Ectodermal cell (in vitro differentiated cells): ENCODE measurements around the gene TCERG1L.

ENCODE experiments used
- H3K27ac ChIP-seq: 2 replicates; pipeline ENCODE4 v1.7.0; 2013; ENCODE audit warnings: mild to moderate bottlenecking, low read depth, low read length; ENCODE audit not compliant: insufficient read depth, poor library complexity, severe bottlenecking
- H3K27me3 ChIP-seq: 2 replicates; pipeline ENCODE4 v1.7.0; 2013; ENCODE audit warnings: mild to moderate bottlenecking, low read length; ENCODE audit not compliant: insufficient read depth, control insufficient read depth, poor library complexity, severe bottlenecking
- H3K36me3 ChIP-seq: one replicate; pipeline ENCODE4 v1.7.0; 2013; ENCODE audit warnings: low read length; ENCODE audit not compliant: control insufficient read depth, insufficient read depth
- H3K4me1 ChIP-seq: one replicate; pipeline ENCODE4 v1.7.0; 2013; ENCODE audit warnings: low read length; ENCODE audit not compliant: control insufficient read depth, insufficient read depth
- H3K4me3 ChIP-seq: 2 replicates; pipeline ENCODE4 v1.7.0; 2013; ENCODE audit warnings: low read depth, low read length, control low read depth; ENCODE audit not compliant: insufficient read depth
- H3K9me3 ChIP-seq: 2 replicates; pipeline ENCODE4 v1.7.0; 2013; ENCODE audit warnings: mild to moderate bottlenecking, low read length, moderate library complexity; ENCODE audit not compliant: control insufficient read depth
- WGBS, 2 experiments: methylation state at CpG; one replicate each; pipeline ENCODE4 v1.1.7; 2013; ENCODE audit warnings: missing lambda C conversion rate in 2 of 2; 5-methylcytosine and 5-hydroxymethylcytosine counted together

TCERG1L gene

GRCh38 chr10:131149586-131149985, 161.9 kb downstream of the TCERG1L start:
- H3K4me3 ChIP-seq: no peak overlapping the region
- no peaks in the 10 kb centered on the region for H3K27me3 ChIP-seq
- H3K9me3 ChIP-seq: no peaks in the 10 kb centered on the region
- H3K36me3 ChIP-seq: no peaks in the 10 kb centered on the region
- peaks cover 5% of the 10 kb centered on the region for H3K4me1 ChIP-seq
- WGBS, 2 experiments: 87 to 89% methylated on average over 10 of the region's 10 CpGs
- no peak overlapping the region for H3K27ac ChIP-seq

DNA sequence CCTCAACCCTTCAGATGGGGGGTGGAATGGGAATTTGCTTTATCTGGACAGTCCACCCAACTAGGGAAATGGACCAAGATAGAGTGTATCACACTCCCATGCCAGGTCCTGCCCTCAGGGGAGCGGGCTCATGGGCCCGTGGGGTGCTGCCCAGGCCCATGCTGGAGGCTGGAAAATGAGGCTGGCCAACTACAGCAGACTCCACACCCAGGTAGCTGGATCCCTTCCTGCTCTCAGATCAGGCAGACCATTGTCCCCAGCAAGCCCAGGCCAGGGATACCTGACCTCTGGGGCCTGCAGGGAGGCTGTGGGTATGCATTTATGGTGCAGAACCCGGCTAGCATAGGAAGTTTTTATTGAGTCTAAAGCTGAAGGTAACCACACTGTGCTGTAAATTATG, 162.4 kb downstream of the TCERG1L start:
- Histone ChIP-seq H3K9me3 (no peaks in the 10 kb centered on the region), H3K27me3 (no peaks in the 10 kb centered on the region), H3K27ac (no peak overlapping the region), H3K4me3 (no peak overlapping the region), H3K36me3 (no peaks in the 10 kb centered on the region), H3K4me1 (peaks cover 10% of the 10 kb centered on the region)
- 71 to 73% methylated on average over 3 of the region's 3 CpGs for WGBS, 2 experiments

GRCh38 chr10:131148270-131148669, 163.3 kb downstream of the TCERG1L start:
- WGBS, 2 experiments: 89 to 92% methylated on average over 3 of the region's 3 CpGs
- no peak overlapping the region for H3K4me3 ChIP-seq

DNA sequence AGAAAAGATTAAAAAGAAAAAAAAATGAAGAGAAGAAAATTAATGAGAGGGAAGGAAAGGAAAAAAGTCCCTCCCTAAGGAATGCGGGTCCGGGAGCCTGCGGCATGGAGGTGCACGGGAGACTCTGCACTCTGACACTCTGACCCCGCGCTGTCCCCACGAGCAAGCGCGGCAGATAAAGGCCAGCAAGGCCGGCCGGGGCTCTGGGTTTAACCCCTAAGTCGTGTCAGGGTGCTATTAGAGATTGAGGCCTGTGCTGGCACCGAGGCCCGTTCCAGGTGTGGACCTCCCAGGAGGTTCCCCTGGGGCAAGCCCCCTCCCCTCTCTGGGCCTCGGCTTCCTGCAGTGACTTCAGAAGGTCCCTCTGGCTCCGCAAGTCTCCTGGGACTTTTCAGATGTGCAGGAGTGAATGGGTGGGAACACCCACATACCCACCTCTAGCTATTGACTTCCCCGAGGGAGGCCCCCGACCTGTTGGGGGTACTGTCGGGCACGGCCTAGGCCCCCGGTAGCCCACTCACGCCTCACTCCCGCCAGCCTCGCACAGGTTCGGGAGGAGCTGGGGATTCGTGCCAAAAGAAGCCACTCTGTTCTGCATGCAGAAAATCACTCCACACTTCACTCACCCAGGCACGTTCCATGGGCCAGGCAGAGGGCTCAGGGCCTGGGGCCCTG, 164.1 kb downstream of the TCERG1L start:
- Histone ChIP-seq H3K9me3 (no peaks in the 10 kb centered on the region), H3K27ac (no peak overlapping the region), H3K4me3 (no peak overlapping the region), H3K27me3 (no peaks in the 10 kb centered on the region), H3K36me3 (no peaks in the 10 kb centered on the region), H3K4me1 (peaks cover 10% of the 10 kb centered on the region)
- 93 to 94% methylated on average over 27 of the region's 27 CpGs for WGBS, 2 experiments

More at GRCh38 chr10:131148270-131148669, 163.3 kb downstream of the TCERG1L start:
- Histone ChIP-seq H3K36me3 (no peaks in the 10 kb centered on the region), H3K4me1 (peaks cover 10% of the 10 kb centered on the region), H3K9me3 (no peaks in the 10 kb centered on the region), H3K27ac (no peak overlapping the region), H3K27me3 (no peaks in the 10 kb centered on the region)

DNA sequence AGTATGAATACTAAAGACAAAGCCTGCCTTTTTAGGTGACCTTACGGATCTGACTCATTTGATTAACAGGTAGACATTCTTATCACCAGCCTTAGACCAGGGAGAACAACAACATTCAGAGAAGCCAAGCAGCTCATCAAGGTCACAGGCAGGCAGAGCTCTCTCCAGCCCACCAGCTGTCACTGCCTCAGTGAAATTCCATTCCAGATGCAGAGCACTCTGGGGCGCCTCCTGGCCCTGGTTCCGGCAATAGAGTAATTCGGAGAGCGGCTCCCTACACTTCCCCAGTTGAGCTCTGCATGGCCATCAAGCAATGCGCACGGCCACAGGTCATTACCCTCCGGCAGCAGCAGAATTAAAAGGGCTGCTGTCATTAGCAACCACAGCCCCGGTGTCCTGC, 164.7 kb downstream of the TCERG1L start:
- H3K36me3 ChIP-seq: no peaks in the 10 kb centered on the region
- H3K9me3 ChIP-seq: no peaks in the 10 kb centered on the region
- H3K27me3 ChIP-seq: no peaks in the 10 kb centered on the region
- peaks cover 10% of the 10 kb centered on the region for H3K4me1 ChIP-seq
- no peak overlapping the region for H3K4me3 ChIP-seq
- 89 to 90% methylated on average over 9 of the region's 9 CpGs for WGBS, 2 experiments
- H3K27ac ChIP-seq: no peak overlapping the region

- Histone ChIP-seq H3K4me3 (no peak overlapping the region), H3K9me3 (no peaks in the 10 kb centered on the region), H3K27me3 (no peaks in the 10 kb centered on the region), H3K27ac (no peak overlapping the region), H3K36me3 (no peaks in the 10 kb centered on the region), H3K4me1 (peaks cover 10% of the 10 kb centered on the region)
- WGBS, 2 experiments: 89 to 90% methylated on average over 6 of the region's 6 CpGs
Measured at GRCh38 chr10:131145756-131146155, 165.8 kb downstream of the TCERG1L start.

GRCh38 chr10:131144711-131145375, 166.7 kb downstream of the TCERG1L start:
- H3K27ac ChIP-seq: no peak overlapping the region
- peaks cover 10% of the 10 kb centered on the region for H3K4me1 ChIP-seq
- 67 to 71% methylated on average over 9 of the region's 9 CpGs for WGBS, 2 experiments
- no peak overlapping the region for H3K4me3 ChIP-seq
- no peaks in the 10 kb centered on the region for H3K9me3 ChIP-seq
- no peaks in the 10 kb centered on the region for H3K27me3 ChIP-seq
- H3K36me3 ChIP-seq: no peaks in the 10 kb centered on the region

DNA sequence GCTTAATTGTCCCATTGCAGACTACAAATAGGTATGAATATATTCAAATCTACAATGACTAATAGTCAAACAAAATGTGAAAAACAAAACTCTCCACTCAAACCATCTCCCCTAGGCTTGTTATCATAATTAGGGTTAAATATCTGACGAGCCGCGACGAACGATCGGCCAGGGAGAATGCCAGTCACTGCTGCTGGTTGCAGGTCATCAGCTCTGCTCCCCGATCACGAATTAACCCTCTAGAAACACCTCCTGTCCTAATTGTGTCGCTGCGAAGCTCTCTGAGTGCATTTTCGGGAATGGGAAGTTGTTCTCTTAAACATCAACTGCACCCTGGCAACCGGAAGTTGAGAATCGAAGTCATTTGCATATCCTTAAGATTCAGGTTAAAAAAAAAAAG, 167.3 kb downstream of the TCERG1L start:
- H3K36me3 ChIP-seq: no peaks in the 10 kb centered on the region
- H3K9me3 ChIP-seq: no peaks in the 10 kb centered on the region
- H3K4me1 ChIP-seq: peaks cover 10% of the 10 kb centered on the region
- WGBS, 2 experiments: 85 to 88% methylated on average over 12 to 13 of the region's 13 CpGs
- no peak overlapping the region for H3K4me3 ChIP-seq
- H3K27me3 ChIP-seq: no peaks in the 10 kb centered on the region
- H3K27ac ChIP-seq: no peak overlapping the region

DNA sequence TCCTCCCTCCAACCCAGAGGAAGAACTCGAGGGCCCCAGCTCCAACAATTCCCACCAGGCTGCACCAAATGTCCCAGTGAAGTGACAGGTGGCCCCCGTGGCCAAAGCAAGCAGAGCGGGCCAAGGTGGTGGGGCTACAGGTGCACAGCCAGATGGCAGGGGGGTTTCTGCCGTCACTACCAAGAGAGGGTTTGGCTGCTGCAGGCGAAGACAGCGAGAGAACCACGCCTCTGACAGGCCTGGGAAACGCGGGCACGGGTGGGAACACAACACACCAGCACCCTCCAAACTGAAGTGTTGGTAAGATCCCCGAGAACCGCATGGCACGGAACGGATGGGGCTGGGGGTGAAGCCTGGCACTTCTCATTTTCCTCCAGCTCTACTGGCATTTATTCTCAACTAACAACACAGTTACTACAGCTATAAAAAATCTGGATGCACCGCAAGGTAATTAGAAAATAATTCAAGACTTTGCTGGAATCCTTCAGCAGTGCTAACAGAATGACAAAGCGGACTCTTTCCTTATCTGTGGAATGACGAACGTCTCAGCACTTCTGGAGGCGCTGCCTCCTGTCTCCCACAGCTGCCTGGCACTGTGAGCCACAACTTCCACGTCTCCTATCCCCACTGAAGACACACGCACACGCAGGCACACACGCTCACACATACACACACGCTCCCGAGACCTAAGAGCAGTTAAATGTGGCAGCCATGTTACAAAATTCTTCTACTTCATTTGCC, 167.9 kb downstream of the TCERG1L start:
- WGBS, 2 experiments: 88 to 90% methylated on average over 25 of the region's 25 CpGs
- H3K27me3 ChIP-seq: no peaks in the 10 kb centered on the region
- H3K27ac ChIP-seq: no peak overlapping the region
- H3K9me3 ChIP-seq: no peaks in the 10 kb centered on the region
- no peaks in the 10 kb centered on the region for H3K36me3 ChIP-seq
- H3K4me3 ChIP-seq: no peak overlapping the region
- peaks cover 10% of the 10 kb centered on the region for H3K4me1 ChIP-seq
